IPS-11a (cell line): ENCODE results near the gene ELFN2.
"Not testable (repeated sequence)": the region's sequence is repeated elsewhere in the genome, so short reads cannot be mapped to it uniquely, and the experiment has no call there.

Source experiments
- H3K4me3 ChIP-seq: one replicate; pipeline ENCODE4 v1.5.1; 2013; ENCODE audit warnings: low read depth, low read length, control low read depth

Gene ELFN2

DNA sequence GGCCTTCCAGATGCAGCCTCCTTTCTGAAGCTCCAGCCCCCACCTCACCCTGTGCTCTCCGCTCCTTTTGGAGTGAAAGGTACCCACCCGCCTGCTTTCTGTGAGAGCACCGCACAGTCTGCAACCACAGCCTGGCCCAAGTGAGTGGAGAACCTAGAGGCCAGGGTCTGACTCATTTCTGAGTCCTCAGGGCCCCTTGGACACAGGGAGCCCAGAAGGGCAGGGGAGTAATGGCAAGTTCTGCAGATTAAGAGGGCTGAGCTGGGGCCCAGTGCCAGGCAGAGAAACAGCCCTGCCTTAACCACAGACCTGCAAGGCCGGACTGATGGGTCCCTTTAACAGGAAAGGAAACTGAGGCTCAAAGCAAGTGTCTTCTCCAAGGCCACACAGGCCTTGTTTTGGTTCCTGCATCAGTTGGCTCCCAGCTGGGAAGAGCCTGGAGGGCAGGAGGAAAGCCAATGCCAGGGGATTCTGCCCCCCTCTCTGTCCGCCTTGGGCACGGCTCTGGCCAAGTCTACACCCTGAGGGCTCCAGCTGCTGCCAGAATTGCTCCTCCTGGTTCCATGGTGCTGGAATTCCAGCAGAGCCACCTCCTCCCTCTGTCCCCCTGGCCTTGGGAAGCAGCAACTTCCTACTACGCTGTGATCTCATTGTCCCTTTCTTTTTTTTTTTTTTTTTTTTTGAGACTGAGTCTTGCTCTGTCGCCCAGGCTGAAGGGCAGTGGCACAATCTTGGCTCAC, 89.9 kb downstream of the ELFN2 start:
- H3K4me3 ChIP-seq: no peak overlapping the region

DNA sequence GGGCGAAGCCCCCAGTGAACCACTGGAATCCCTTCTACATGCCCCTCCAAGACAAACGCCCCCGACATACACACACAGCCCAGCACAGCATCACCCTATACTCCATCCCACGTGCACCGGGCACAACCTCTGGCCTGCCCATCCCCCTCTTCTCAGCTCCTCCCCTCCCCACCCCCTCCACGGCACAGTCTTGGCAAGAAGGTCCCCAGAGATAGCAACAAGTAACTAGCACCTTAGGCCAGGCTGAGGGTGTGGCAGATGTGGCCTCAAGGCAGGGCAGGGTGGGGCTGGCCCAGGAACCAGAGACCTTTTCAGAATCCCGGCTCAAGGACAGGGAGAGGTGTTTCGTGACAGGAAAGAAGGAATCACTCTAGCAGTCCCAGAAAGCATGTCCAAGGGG, 90.7 kb downstream of the ELFN2 start:
- H3K4me3 ChIP-seq: no peak overlapping the region

DNA sequence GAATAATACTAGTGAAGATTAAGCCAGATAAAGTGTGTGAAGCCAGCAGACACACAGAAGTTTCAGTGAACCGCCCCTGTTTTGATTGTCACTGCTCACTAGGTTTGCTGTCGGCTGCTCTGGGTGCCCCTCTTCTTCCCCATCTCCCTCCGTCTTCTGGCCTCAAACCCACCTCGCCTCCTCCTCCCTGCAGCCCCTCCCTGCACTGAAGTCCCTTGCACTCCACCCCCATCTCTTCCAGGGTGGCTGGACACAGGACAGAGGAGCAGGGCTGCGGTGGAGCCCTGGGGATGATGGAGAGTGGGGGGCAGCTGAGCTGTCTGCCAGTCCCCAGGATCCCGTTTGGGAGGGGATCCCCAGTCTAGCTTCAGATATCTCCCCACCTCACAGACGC, 91.5 kb downstream of the ELFN2 start:
- H3K4me3 ChIP-seq: no peak overlapping the region

DNA sequence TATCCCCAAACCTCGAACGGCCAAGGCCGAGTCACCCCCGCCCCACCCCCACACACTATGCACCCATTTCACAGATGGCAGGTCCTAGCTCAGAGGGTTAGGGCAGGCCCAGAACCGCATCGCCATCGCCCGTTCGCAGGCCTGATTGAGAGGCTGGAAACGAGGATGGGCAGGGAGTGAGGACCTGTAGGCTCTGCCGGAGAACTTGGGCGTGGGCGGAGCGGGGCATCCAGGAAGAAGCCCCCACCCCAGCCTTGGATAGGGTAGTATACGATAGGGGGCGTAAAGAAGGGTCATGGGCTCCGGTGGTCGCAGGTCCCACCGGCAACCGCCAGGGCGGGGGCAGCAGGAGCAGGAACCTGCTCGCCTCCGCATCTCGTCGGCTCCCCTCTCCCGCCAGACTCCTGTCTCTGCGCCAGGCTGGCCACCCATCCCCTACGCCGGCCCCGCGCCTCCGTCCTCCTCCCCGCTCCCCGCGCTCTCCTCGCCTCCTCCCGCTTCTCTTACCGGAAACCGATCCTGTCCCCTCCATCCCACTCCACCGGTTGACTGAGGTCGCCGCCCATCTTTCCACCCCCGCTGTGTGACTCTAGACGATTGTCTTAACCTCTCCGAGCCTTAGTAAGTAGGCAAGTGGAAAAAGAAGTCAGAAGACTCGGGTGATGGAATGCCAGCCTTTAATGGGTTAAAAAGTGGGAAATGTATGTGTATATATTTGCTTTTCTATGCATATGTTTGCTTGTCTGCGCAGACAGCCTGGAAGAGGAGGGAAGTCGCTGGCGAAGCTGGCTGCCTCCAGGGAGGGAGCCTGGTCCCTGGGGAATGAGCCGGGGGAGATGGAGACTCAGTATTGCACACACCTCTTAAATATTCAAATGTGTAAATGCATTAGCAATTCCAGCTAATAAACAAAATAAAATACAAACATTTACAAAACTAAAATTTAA, 92.1 kb downstream of the ELFN2 start:
- peak overlapping the region; percentile 40 for H3K4me3 ChIP-seq

DNA sequence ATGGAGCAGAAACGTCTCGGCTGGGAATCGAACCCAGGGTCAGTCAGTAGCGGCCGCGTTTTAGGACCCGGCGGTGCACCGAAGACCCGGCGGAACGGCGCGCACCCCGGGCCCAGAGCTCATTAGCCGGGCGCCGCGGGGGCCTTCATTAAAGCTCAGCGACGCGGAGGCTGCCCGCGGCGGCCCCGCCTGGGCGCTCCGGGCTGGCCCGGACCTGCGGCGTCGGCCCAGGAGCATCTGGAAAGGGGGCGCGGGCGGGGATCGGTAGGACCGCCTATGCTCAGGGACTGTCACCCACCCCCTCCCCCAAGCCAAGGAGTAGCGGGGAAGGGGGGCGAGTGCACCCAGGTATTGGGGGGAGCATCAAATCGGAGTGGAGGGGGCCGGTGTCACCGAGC, 92.8 kb downstream of the ELFN2 start:
- peak overlapping the region; percentile 40 for H3K4me3 ChIP-seq

DNA sequence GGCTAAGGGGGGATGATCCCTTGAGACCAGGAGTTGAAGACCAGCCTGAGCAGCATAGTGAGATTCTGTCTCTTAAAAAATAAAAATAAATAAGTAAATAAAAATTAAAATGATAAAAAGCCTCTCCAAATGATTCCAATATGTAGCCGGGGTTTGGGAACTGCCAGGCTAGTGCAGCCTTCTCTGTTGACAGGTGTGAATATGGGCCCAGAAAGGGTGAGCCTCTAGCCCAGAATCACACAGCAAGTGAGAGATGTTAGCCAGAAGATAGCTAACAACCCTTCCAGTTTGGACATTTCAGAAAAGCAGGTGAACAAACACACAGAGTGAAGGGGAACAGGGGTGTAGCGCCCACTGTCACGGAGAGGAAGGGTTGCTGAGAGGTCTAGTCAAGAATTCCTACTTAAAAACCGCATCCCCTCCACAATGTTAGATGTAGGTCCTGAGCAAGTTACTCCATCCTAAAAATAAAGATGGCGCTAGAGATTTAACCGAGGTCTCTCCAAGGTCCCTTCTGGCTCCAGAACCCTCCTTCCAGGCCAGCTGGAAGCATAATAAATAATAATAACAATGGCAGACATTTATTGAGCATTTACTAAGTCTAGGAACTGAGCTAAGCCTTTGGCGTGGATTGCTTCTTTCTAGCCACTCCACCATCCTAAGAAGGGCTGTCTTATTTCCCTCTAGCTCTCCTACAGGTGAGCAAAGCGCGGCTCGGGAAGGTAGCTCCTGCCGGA, 93.4 kb downstream of the ELFN2 start:
- H3K4me3 ChIP-seq: peak overlapping the region; percentile 27

DNA sequence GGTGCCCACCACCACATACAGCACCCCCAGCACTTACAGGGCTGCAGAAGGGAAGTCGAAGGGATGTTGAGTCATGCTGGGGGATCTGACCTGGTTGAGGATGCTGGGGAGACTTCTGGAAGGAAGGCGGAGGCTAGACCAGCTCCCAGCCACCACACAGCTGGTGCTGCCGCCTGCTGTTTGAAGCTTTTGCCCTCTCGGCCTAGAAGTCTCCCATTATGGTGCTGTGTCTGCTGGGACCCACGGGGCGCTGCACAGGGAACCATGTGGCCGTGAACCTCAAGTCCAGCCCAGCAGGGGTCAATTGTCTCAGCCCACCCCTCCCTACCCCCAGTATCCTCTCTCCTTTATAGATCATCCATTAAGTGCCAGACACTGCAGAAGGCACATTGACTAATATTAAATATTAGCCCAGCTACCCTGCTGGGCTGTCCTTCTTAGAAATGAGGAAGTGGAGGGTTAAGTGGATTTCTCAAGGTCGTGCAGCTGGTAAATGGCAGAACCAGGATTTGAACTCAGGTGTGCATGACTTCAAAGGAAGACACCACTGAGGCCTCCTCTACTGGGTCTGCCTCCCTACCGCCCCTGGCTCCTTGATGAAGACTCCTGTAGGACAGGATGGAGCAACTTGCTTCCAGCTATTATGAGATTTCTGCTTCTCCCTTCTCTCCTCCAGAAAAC, 95.3 kb downstream of the ELFN2 start:
- H3K4me3 ChIP-seq: no peak overlapping the region

DNA sequence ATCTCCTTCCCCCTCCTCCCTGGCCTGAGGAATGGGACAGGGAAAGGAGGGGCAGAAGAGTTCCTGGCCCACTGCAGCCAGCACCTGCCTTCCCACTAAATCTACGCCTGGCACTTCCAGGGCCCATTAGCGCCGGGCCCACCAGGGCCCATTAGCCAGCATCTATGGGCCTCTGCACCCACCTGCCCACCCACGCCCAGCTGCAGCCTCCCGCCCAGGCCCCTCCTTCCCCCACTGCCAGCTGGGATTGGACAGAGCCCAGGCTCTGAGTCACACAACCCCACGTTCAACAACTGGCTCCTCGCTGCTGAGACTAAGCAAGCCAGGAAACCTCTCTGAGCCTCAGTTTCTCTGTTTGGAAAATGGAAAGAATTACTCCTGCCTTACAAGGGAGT, 96.2 kb downstream of the ELFN2 start:
- H3K4me3 ChIP-seq: no peak overlapping the region

DNA sequence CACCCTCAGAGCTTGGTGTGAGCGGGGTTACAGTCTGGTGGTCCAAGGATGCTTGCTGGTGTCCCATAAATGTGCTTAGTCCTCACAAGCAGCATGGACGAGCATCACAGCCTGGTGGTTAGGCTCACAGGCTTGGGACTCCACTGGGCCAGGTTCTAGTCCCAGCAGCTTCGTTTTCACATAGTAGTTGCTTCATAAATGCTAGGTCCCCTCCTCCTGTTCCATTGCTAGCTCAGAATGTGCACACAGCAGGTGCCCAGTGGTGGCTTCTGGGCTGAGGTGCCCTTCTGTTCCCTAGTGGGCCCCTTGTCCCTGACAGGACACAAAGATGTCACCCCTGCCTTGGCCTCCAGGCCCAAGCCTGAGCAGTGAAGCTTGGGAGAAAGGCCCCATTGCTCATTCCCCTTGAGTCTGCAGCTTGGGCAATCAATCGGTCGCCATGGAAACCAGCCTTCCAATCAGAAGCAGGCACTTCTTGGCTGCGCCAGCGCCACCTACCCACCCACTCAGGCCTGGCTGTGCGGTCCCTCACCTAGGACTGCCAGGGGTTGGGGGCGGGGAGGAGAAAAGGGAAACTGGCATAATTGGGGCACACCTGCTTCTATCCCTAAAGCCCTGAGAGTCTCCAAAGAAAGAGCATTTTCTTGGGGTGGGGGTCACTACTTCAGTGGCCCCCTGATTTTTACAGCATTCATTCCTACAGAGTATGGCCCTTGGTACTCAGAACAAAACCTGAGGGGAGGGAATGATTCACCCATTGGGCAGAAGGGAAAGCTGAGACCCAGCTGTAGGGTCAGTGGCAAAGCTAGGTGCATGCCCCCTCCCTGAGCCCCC, 96.9 kb downstream of the ELFN2 start:
- H3K4me3 ChIP-seq: no peak overlapping the region

DNA sequence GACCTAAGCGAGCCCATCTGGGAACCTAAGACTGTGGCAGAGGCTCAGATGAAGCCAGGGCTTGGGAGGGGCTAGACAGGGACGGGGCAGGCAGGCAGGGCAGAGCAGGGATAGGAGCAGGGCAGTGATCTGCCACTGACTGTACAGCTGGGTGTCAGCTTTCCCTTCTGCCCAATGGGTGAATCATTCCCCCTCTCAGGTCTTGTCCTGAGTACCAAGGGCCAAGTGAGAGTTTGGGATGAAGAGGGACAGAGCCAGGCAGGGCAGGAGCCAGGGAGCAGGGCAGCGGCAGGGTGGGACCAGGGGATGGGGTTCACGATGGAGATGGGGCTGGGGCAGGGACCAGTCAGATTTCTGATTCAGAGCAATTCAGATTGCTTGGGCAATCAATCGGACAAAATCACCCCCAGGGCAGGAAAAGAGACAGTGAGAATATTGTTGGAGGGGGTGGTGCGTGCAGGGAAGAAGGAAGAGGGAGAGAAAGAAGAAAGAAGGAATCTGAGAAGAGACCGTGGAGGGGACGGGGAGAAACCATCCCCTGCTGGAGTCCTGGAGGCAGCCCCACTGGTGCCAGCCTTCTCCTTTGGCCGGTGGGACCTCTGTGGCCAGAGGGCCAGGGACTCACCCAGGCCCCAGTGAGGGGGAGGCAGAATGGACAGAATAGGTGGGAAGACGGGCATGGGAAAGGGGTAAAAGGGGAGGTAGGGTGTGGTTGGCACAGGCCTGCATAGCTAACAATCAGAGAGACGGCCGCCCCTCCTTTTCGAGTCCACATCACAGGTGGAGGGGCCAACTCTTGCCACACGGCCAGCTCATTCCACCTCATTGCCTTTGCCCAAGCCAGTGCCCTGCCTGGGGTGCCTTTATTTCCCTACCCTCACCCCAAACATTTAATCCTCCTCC, 97.8 kb downstream of the ELFN2 start:
- H3K4me3 ChIP-seq: no peak overlapping the region

DNA sequence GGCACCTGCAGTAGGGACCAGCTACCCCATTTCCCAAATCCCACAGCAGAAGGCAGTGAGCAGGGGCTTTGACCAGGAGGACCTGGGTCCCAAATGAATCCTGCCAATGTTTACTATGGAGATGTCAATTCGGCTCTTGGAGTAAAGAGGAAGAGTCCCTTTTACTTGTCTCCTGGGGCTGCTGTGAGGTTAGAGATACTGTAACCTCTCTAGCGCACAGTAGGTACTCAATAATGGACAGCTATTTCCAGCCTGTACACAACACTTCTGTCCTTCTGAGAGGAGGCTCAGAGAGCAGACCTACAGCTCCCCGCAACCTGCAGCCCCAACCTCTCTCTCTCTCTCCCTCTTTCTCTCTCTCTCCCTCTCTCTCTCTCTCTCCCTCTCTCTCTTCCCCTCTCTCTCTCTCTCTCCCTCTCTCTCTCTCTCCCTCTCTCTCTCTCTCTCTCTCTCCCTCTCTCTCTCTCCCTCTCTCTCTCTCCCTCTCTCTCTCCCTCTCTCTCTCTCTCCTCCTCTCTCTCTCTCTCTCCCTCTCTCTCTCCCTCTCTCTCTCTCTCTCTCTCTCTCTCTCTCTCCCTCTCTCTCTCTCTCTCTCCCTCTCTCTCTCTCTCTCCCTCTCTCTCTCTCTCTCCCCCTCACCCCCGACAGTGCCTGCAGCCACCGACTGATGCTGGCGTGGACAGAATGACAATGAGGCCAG, 98.6 kb downstream of the ELFN2 start:
- H3K4me3 ChIP-seq: not testable (repeated sequence)

DNA sequence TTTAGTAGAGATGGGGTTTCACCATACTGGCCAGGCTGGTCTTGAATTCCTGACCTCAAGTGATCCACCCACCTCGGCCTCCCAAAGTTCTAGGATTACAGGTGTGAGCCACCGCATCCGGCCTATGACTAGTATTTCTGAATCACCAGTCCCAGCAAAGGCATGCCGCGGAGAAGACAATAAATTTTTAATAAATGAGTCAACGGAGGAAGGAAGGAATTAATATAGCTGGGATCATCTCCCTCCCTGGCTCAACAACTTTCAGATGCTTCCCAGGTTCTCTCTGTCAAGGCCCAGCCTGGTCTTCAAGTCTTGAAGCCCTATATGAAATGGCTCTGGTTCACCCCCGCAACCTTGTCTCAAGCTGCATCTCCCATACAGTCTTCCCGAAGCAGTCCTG, 99.3 kb downstream of the ELFN2 start:
- no peak overlapping the region for H3K4me3 ChIP-seq

DNA sequence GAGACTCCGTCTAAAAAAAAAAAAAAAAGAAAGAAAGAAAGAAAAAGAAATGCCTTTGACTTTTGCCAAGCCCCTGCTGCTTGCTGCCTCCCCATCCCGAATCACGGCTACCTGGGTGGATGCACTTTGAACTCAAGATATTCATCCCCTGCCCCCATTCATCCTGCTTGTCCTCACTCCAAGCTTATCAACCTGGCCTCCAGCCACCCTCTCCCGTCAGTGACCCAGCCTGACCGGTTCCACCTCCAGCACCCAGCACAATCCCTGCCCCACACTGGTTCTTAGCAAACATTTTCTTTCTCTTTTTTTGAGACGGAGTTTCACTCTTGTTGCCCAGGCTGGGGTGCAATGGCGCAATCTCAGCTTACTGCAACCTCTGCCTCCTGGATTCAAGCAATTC, 100.6 kb downstream of the ELFN2 start:
- H3K4me3 ChIP-seq: no peak overlapping the region

DNA sequence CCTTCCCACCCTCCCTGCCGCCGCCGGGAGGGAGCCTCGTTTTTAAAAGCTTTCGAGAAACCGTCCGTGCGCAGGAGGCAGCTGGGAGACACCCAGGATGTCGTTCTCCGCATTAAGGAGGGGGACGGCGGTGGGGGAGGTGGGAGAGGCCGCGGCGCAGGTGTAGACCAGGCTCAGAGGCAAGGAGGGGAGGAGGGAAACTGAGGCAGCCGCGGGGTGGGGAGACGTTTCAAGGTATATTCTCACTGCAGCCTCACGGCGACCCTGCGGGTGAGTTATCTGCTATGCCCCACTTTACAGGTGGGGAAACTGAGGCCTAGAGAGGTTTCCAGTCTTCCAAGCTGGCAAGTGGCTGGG, 102.3 kb downstream of the ELFN2 start:
- H3K4me3 ChIP-seq: no peak overlapping the region

DNA sequence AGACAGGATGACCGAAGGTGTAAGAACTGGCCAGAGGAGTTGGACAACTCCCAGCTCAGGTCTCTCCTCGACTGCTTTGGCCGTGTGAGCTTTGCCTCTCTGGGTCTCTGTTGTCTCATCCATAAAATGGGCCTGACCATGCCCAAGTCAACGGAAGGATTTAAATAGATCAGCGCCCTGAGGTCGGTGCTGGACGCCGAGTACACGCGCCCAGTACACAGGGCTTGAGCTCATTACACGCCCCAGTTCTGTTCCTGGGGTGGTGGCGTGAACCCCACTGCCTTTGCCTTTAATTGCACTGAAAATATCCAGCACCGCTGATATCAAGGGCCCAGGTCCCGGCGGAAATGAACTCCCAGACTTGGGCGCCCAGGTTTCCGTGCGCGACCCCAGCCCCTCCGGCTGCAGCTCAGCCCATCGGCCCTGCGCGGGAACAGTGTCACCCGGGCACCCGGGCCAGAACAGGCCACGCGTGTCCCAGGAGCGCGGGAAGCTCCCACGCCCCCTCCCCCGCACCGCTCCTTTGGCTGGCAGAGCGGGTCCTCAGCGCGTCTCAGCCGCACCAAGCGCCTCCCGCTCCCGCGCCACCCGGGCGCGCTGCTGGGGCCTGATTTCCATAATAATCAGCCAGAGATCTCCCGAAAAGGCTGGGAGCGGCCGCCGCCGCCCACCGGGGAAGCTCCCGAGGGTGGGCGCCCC, 102.8 kb downstream of the ELFN2 start:
- no peak overlapping the region for H3K4me3 ChIP-seq

DNA sequence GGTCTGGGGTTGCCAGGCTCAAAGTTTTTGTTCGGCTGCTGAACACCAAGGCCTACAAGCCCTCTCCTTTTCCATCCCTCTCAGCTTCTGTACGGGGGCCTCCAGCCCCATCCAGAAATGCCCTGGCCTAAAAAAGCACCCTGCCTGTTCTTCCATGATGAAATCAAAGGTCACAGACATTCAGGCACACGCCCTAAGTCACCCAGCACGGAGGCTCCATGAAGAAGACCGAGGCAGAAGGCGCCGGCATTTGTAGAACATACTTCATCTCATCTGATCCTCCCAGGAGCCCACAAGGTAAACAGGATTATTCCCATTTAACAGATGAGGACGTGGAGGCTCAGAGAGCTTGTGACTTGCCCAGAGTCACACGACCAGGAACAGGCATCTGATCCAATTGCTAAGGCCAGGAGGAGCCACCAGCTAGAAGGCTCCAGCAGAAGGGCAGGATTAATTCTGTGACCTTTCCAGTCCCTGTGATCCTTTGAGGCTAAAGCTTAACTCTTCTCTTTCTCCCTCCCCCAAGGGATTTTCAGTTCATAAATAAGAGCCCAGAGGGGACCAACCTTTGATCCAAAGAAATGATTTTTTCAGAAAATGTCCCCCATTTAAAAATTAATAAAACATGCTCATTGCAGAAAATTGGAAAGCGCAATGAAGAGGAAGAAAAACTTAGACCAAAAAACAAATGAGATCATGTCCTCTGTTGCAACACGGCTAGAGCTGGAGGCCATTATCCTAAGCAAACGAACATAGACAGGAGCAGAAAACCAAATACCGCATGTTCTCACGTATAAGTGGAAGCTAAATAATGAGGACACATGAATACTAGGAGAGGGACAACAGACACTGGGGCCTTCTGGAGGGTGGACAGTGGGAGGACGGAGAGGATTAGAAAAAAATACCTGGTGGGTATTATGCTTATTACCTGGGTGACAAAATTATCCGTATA, 106.3 kb downstream of the ELFN2 start:
- no peak overlapping the region for H3K4me3 ChIP-seq

DNA sequence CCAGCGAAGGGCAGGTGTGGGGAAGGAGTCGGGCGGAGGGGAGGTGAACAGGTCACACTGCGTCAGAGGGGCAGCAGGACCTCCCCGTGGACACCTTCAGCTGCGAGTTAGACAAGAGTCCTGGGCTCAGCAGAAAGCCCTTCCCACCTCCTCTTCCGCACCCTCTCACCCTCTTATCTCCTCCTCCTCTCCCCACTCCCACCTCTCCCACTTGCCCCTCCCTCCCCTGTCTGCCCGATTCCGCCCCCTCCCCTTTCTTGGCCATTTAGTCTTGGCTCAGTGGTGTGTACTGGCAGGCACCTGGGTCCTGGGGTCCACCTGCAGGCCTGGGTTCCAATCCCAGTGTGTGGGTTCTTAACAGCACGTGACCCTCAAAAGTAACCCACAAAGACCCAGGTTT, 107.8 kb downstream of the ELFN2 start:
- no peak overlapping the region for H3K4me3 ChIP-seq
